Measurements from ENCODE around the gene RIPOR3. TPM values are rescaled to one million over a fixed set of nuclear protein-coding genes. Genes with fewer than 3 reads are reported as not detected.
A peak's percentile ranks its signal among the peaks of the same experiment; 100 is the strongest.

RIPOR3 gene
- total and polyA plus RNA-seq, 9 of the 15 experiments (the other 6 are each of a cell fraction or from before 2014, with no cell fraction given): 3.3 to 62.7 (median 21.4) TPM

DNA sequence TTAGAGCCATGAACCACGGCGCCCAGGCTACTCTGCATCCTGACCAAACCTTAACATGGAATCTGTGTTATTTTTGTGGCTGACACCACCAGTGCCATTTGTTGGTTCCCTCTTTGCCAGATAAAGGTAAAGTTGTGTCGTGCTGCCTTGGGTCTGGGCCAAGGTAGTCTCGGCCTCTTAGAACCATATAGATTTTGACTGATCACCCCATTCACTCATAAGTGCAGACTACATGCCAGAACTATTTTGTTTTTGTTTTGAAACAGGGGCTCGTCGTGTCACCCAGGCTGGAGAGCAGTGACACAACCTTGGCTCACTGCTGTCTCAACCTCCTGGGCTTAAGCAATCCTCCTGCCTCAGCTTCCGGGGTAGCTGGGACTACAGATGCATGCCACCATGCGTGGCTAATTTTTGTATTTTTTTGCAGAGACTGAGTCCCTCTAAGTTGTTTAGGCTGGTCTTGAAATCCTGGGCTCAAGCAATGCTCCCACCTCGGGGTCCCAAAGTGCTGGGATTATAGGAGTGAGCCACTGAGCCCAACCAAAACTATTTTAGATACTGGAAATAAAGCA is 19.2 kb upstream of the RIPOR3 start (continued):
- TF ChIP-seq, protein P1, sequence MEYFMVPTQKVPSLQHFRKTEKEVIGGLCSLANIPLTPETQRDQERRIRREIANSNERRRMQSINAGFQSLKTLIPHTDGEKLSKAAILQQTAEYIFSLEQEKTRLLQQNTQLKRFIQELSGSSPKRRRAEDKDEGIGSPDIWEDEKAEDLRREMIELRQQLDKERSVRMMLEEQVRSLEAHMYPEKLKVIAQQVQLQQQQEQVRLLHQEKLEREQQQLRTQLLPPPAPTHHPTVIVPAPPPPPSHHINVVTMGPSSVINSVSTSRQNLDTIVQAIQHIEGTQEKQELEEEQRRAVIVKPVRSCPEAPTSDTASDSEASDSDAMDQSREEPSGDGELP (CRISPR knock-in tag; IDR thresholded peaks at IDR 0.05; ENCODE audit: borderline replicate concordance): no peak
- peak; percentile 25; the same call in 1 of the 2 replicates for TF ChIP-seq NFE2L1 (tag; IDR thresholded peaks at IDR 0.05; ENCODE audit: borderline replicate concordance, low read depth)
- TF ChIP-seq, protein P2, sequence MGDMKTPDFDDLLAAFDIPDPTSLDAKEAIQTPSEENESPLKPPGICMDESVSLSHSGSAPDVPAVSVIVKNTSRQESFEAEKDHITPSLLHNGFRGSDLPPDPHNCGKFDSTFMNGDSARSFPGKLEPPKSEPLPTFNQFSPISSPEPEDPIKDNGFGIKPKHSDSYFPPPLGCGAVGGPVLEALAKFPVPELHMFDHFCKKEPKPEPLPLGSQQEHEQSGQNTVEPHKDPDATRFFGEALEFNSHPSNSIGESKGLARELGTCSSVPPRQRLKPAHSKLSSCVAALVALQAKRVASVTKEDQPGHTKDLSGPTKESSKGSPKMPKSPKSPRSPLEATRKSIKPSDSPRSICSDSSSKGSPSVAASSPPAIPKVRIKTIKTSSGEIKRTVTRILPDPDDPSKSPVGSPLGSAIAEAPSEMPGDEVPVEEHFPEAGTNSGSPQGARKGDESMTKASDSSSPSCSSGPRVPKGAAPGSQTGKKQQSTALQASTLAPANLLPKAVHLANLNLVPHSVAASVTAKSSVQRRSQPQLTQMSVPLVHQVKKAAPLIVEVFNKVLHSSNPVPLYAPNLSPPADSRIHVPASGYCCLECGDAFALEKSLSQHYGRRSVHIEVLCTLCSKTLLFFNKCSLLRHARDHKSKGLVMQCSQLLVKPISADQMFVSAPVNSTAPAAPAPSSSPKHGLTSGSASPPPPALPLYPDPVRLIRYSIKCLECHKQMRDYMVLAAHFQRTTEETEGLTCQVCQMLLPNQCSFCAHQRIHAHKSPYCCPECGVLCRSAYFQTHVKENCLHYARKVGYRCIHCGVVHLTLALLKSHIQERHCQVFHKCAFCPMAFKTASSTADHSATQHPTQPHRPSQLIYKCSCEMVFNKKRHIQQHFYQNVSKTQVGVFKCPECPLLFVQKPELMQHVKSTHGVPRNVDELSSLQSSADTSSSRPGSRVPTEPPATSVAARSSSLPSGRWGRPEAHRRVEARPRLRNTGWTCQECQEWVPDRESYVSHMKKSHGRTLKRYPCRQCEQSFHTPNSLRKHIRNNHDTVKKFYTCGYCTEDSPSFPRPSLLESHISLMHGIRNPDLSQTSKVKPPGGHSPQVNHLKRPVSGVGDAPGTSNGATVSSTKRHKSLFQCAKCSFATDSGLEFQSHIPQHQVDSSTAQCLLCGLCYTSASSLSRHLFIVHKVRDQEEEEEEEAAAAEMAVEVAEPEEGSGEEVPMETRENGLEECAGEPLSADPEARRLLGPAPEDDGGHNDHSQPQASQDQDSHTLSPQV (IDR thresholded peaks at IDR 0.05): peak; percentile 80
- TF ChIP-seq SRSF3 (IDR thresholded peaks at IDR 0.05; ENCODE audit: insufficient read depth, low read length): no peak
- no peak for TF ChIP-seq HMG20B (CRISPR knock-in tag; IDR thresholded peaks at IDR 0.05)
- TF ChIP-seq SRF (CRISPR knock-in tag; IDR thresholded peaks at IDR 0.05): no peak
- no peak for TF ChIP-seq MAZ (CRISPR knock-in tag; conservative IDR thresholded peaks at IDR 0.05 in 1 of 2, IDR thresholded peaks at IDR 0.05 in 1 of 2)
- TF ChIP-seq, protein P3, sequence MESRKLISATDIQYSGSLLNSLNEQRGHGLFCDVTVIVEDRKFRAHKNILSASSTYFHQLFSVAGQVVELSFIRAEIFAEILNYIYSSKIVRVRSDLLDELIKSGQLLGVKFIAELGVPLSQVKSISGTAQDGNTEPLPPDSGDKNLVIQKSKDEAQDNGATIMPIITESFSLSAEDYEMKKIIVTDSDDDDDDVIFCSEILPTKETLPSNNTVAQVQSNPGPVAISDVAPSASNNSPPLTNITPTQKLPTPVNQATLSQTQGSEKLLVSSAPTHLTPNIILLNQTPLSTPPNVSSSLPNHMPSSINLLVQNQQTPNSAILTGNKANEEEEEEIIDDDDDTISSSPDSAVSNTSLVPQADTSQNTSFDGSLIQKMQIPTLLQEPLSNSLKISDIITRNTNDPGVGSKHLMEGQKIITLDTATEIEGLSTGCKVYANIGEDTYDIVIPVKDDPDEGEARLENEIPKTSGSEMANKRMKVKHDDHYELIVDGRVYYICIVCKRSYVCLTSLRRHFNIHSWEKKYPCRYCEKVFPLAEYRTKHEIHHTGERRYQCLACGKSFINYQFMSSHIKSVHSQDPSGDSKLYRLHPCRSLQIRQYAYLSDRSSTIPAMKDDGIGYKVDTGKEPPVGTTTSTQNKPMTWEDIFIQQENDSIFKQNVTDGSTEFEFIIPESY (CRISPR knock-in tag; IDR thresholded peaks at IDR 0.05): no peak
- no peak for TF ChIP-seq ZNF23 (CRISPR knock-in tag; IDR thresholded peaks at IDR 0.05)
- TF ChIP-seq TSC22D4 (tag; IDR thresholded peaks at IDR 0.05): no peak
- TF ChIP-seq CREB1 (IDR thresholded peaks at IDR 0.05): no peak
- no peak for TF ChIP-seq CREB1 (CRISPR knock-in tag; IDR thresholded peaks at IDR 0.05)
- TF ChIP-seq KLF10 (CRISPR knock-in tag; IDR thresholded peaks at IDR 0.05): no peak
- no peak for TF ChIP-seq U2AF2 (optimal IDR thresholded peaks at IDR 0.05; ENCODE audit: low read depth, low read length)
- no peak for TF ChIP-seq SMARCB1 (IDR thresholded peaks at IDR 0.05; ENCODE audit: insufficient read length, low read depth)
- no peak for TF ChIP-seq ZNF586 (CRISPR knock-in tag; conservative IDR thresholded peaks at IDR 0.05)
- no peak for TF ChIP-seq NUFIP1 (IDR thresholded peaks at IDR 0.05; ENCODE audit: partially characterized antibody)

All from K562 (cell line).